CD14-positive monocyte (primary cell): Measurements from ENCODE around the gene HOXA2. TPM values are rescaled to one million over a fixed set of nuclear protein-coding genes. Genes with fewer than 3 reads are reported as not detected.

Experiments
- DNase-seq, 3 donors: peaks; one replicate each; pipeline ENCODE4 v3.0.0-alpha.2; 2011 to 2022
- H2AFZ ChIP-seq: 2 replicates; pipeline ENCODE4 v1.6.0; 2012; ENCODE audit warnings: mild to moderate bottlenecking, low read depth, low read length, inconsistent platforms; ENCODE audit not compliant: insufficient read depth, poor library complexity, severe bottlenecking
- H3K27ac ChIP-seq, 2 donors: 1 replicate in 1 of 2; 2 replicates in 1 of 2; pipeline ENCODE4 v1.5.1; 2012 to 2013; ENCODE audit warnings: low read length in 2 of 2, control low read depth in 1 of 2, inconsistent platforms in 1 of 2, low read depth in 1 of 2, mild to moderate bottlenecking in 1 of 2
- H3K27me3 ChIP-seq, 2 donors: one replicate each; pipeline versions ENCODE4 v1.6.0 to v1.6.1; 2011 to 2013; ENCODE audit warnings: low read length in 2 of 2; ENCODE audit not compliant: control insufficient read depth in 2 of 2, insufficient read depth in 2 of 2
- H3K36me3 ChIP-seq, 2 donors: replicated peaks in 1 of 2; 1 replicate in 1 of 2; 2 replicates in 1 of 2; pipeline versions ENCODE4 v1.5.1 to v1.6.1; 2012 to 2013; ENCODE audit warnings: low read length in 2 of 2, control low read depth in 1 of 2, inconsistent platforms in 1 of 2, mild to moderate bottlenecking in 1 of 2; ENCODE audit not compliant: insufficient read depth in 2 of 2, control insufficient read depth in 1 of 2
- H3K4me1 ChIP-seq, 2 donors: 1 replicate in 1 of 2; 2 replicates in 1 of 2; pipeline versions ENCODE4 v1.5.1 to v1.6.1; 2012 to 2013; ENCODE audit warnings: low read length in 2 of 2, control low read depth in 1 of 2, inconsistent platforms in 1 of 2, mild to moderate bottlenecking in 1 of 2, moderate library complexity in 1 of 2; ENCODE audit not compliant: insufficient read depth in 2 of 2, control insufficient read depth in 1 of 2
- H3K4me2 ChIP-seq: replicated peaks from 2 replicates; pipeline ENCODE3; 2012; ENCODE audit warnings: low read length, moderate library complexity, mild to moderate bottlenecking; ENCODE audit not compliant: poor library complexity, severe bottlenecking; ENCODE audit errors: extremely low read depth
- H3K4me3 ChIP-seq, 3 experiments: fragments of 200-600 bp in 1 of 3; sonication (generic) in 1 of 3; replicated peaks in 1 of 3; 1 replicate in 2 of 3; 2 replicates in 1 of 3; pipeline ENCODE4 v1.5.1; 2011 to 2013; ENCODE audit warnings: low read length in 3 of 3, mild to moderate bottlenecking in 3 of 3, control low read depth in 2 of 3, low read depth in 2 of 3, inconsistent platforms in 1 of 3, moderate library complexity in 1 of 3
- H3K79me2 ChIP-seq: 2 replicates; pipeline ENCODE4 v1.6.0; 2012; ENCODE audit warnings: mild to moderate bottlenecking, control low read depth, inconsistent platforms, low read length, moderate library complexity; ENCODE audit not compliant: insufficient read depth
- H3K9ac ChIP-seq: 2 replicates; pipeline ENCODE4 v1.6.0; 2017; ENCODE audit warnings: low read length, mild to moderate bottlenecking; ENCODE audit not compliant: insufficient read depth, poor library complexity, severe bottlenecking
- H3K9me3 ChIP-seq, 2 donors: replicated peaks in 1 of 2; 1 replicate in 1 of 2; 2 replicates in 1 of 2; pipeline versions ENCODE4 v1.5.1 to v1.6.1; 2012 to 2013; ENCODE audit warnings: low read length in 2 of 2, control low read depth in 1 of 2; ENCODE audit not compliant: control insufficient read depth in 1 of 2, insufficient read depth in 1 of 2
- H4K20me1 ChIP-seq: 2 replicates; pipeline ENCODE4 v1.6.0; 2012; ENCODE audit warnings: mild to moderate bottlenecking, low read length, control low read depth, moderate library complexity; ENCODE audit not compliant: insufficient read depth
- H3K27ac Mint-ChIP-seq, 7 donors: one replicate each; pipeline ENCODE4 v1.8.0; 2020; ENCODE audit warnings: mild to moderate bottlenecking in 7 of 7, mixed read lengths in 7 of 7, moderate library complexity in 6 of 7, inconsistent platforms in 2 of 7
- H3K27me3 Mint-ChIP-seq, 3 donors: one replicate each; pipeline ENCODE4 v1.8.0; 2021 to 2022; ENCODE audit warnings: low read depth in 3 of 3, mild to moderate bottlenecking in 3 of 3, mixed read lengths in 3 of 3, moderate library complexity in 3 of 3, inconsistent platforms in 1 of 3
- H3K36me3 Mint-ChIP-seq, 2 donors: one replicate each; pipeline ENCODE4 v1.8.0; 2020; ENCODE audit warnings: mixed read lengths in 2 of 2, inconsistent platforms in 1 of 2, mild to moderate bottlenecking in 1 of 2
- H3K4me1 Mint-ChIP-seq: one replicate; pipeline ENCODE4 v1.8.0; 2020; ENCODE audit warnings: mild to moderate bottlenecking, mixed read lengths
- H3K4me3 Mint-ChIP-seq, 2 donors: one replicate each; pipeline ENCODE4 v1.8.0; 2020; ENCODE audit warnings: mild to moderate bottlenecking in 2 of 2, mixed read lengths in 2 of 2, moderate library complexity in 1 of 2
- H3K9me3 Mint-ChIP-seq, 7 donors: one replicate each; pipeline ENCODE4 v1.8.0; 2020 to 2022; ENCODE audit warnings: mixed read lengths in 7 of 7, mild to moderate bottlenecking in 6 of 7, moderate library complexity in 6 of 7, inconsistent platforms in 2 of 7
- CTCF ChIP-seq: fragments of 200-600 bp; IDR thresholded peaks from one replicate; pipeline ENCODE4 v1.8.0; 2022; ENCODE audit warnings: antibody characterized with exemption, mild to moderate bottlenecking
- whole genome bisulfite sequencing: methylation state at CpG from one replicate; pipeline ENCODE4 v1.1.5; 2013; ENCODE audit warnings: missing lambda C conversion rate; ENCODE audit not compliant: insufficient coverage; 5-methylcytosine and 5-hydroxymethylcytosine counted together
- intact Hi-C, 2 donors: fragments of 100-400 bp; cut with micrococcal nuclease; formaldehyde crosslinking; loops; one replicate each; pipeline versions ENCODE4 v1.15.0 to v1.15.1; 2023
- polyA plus RNA-seq, 3 donors: library from polyadenylated mRNA; depleted of rRNA in 1 of 3; unstranded in 2 of 3; stranded (reverse) in 1 of 3; fragments of 300-500 nt in 2 of 3; fragments of >200 nt in 1 of 3; fragmentation: Illumina TruSeq in 2 of 3; gene quantifications; 1 replicate in 2 of 3; 2 replicates in 1 of 3; pipeline ENCODE4 v1.2.3, GENCODE V29; 2012 to 2021

Gene HOXA2
- polyA plus RNA-seq, 3 donors: not detected

DNA sequence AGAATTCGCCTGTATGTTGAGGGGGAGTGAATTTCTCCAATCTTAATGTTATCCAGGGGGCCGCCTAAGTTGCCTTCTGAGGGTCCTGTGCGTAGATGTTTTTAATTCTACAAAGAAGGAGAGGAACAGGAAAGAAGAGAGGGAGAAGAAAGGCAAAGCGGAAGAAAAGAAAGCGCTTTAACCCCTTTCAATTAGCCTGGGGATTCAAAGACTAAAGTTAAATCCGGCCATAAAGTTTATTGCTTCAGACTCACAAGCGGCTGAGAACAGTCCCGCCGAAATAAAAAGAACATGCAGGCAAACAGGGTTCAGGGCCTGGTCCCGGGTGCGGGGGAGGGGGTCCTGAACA, 36.5 kb upstream of the HOXA2 start:
- peaks cover 33% of the 10 kb centered on the region for H3K4me1 Mint-ChIP-seq
- Histone ChIP-seq H3K4me3 (no peak overlapping the region), H3K9me3 (peaks cover 0 to 3% of the 10 kb centered on the region in 2 donors), H4K20me1 (no peaks in the 10 kb centered on the region), H3K4me2 (no peak overlapping the region), H3K9ac (no peak overlapping the region), H3K79me2 (no peaks in the 10 kb centered on the region), H3K27me3 (peaks cover 12 to 37% of the 10 kb centered on the region in 2 donors), H3K36me3 (no peaks in the 10 kb centered on the region), H3K27ac (no peak overlapping the region), H3K4me1 (peaks cover 16 to 28% of the 10 kb centered on the region in 2 donors), H2AFZ (no peak overlapping the region)
- peaks cover 0 to 2% of the 10 kb centered on the region in 2 donors for H3K36me3 Mint-ChIP-seq
- H3K27ac Mint-ChIP-seq: no peak overlapping the region
- no peak for DNase-seq
- WGBS: 91% methylated on average over 7 of the region's 11 CpGs
- H3K9me3 Mint-ChIP-seq: peaks cover 3 to 16% (median 9%) of the 10 kb centered on the region in 7 donors
- H3K4me3 Mint-ChIP-seq: no peak overlapping the region
- peaks cover 17 to 40% (median 20%) of the 10 kb centered on the region in 3 donors for H3K27me3 Mint-ChIP-seq
- intact Hi-C loops: no loop called here
- no peak for TF ChIP-seq CTCF

- H3K4me3 ChIP-seq: no peak overlapping the region
- WGBS: no CpG with 5 or more reads among the region's 1 CpG
- intact Hi-C loops: no loop called here
- no peak overlapping the region for H2AFZ ChIP-seq
- no peaks in the 10 kb centered on the region for H4K20me1 ChIP-seq
- peaks cover 12 to 36% of the 10 kb centered on the region in 2 donors for H3K27me3 ChIP-seq
- Mint-ChIP-seq H3K4me3 (no peak overlapping the region), H3K9me3 (peaks cover 3 to 14% (median 5%) of the 10 kb centered on the region in 7 donors), H3K4me1 (peaks cover 35% of the 10 kb centered on the region), H3K36me3 (peaks cover 0 to 2% of the 10 kb centered on the region in 2 donors), H3K27me3 (peaks cover 16 to 38% (median 18%) of the 10 kb centered on the region in 3 donors), H3K27ac (no peak overlapping the region)
- no peak for DNase-seq
- TF ChIP-seq CTCF: no peak
- H3K4me2 ChIP-seq: no peak overlapping the region
- H3K79me2 ChIP-seq: no peaks in the 10 kb centered on the region
- H3K9ac ChIP-seq: no peak overlapping the region
- no peak overlapping the region for H3K27ac ChIP-seq
- no peaks in the 10 kb centered on the region for H3K9me3 ChIP-seq
- no peaks in the 10 kb centered on the region for H3K36me3 ChIP-seq
- peaks cover 16 to 28% of the 10 kb centered on the region in 2 donors for H3K4me1 ChIP-seq
Measured at GRCh38 chr7:27138472-27138871, 36.0 kb upstream of the HOXA2 start.
